ENCODE data around the gene DDX11.
A peak's percentile ranks its signal among the peaks of the same experiment; 100 is the strongest.
"Not testable (repeated sequence)": the region's sequence is repeated elsewhere in the genome, so short reads cannot be mapped to it uniquely, and the experiment has no call there.

DDX11 gene

GRCh38 chr12:31073527-31074332, at the start of gene DDX11:
Gene DDX11, plus strand, starts transcription at chr12:31073860. Its CDS starts 4,534 bp downstream, at chr12:31078394.
- DNase-seq (ENCODE audit: low spot score): peak; percentile 85

- no peak for DNase-seq (ENCODE audit: low spot score)
Observed at GRCh38 chr12:31026202-31026601, 47.5 kb upstream of the DDX11 start.

- not testable (repeated sequence) for DNase-seq (ENCODE audit: low spot score)
Observed at GRCh38 chr12:31027006-31027405, 46.7 kb upstream of the DDX11 start.

GRCh38 chr12:31029468-31029867, 44.2 kb upstream of the DDX11 start:
- no peak for DNase-seq (ENCODE audit: low spot score)

- peak; percentile 81 for DNase-seq (ENCODE audit: low spot score)
Observed at GRCh38 chr12:31029916-31030562, 43.6 kb upstream of the DDX11 start.

- DNase-seq (ENCODE audit: low spot score): no peak
Observed at GRCh38 chr12:31031951-31032335, 41.7 kb upstream of the DDX11 start.

GRCh38 chr12:31033146-31033545, 40.5 kb upstream of the DDX11 start:
- DNase-seq (ENCODE audit: low spot score): no peak

- DNase-seq (ENCODE audit: low spot score): no peak
Observed at GRCh38 chr12:31033681-31034080, 40.0 kb upstream of the DDX11 start.

- DNase-seq (ENCODE audit: low spot score): no peak
Observed at GRCh38 chr12:31034372-31034771, 39.3 kb upstream of the DDX11 start.

- no peak for DNase-seq (ENCODE audit: low spot score)
Observed at GRCh38 chr12:31035226-31035625, 38.4 kb upstream of the DDX11 start.

- DNase-seq (ENCODE audit: low spot score): no peak
Observed at GRCh38 chr12:31035967-31036665, 37.5 kb upstream of the DDX11 start.

- DNase-seq (ENCODE audit: low spot score): no peak
Observed at GRCh38 chr12:31037028-31037427, 36.6 kb upstream of the DDX11 start.

- no peak for DNase-seq (ENCODE audit: low spot score)
Observed at GRCh38 chr12:31037931-31038330, 35.7 kb upstream of the DDX11 start.

- no peak for DNase-seq (ENCODE audit: low spot score)
Observed at GRCh38 chr12:31041033-31041564, 32.6 kb upstream of the DDX11 start.

- DNase-seq (ENCODE audit: low spot score): not testable (repeated sequence)
Observed at GRCh38 chr12:31050143-31050542, 23.5 kb upstream of the DDX11 start.

- not testable (repeated sequence) for DNase-seq (ENCODE audit: low spot score)
Observed at GRCh38 chr12:31050548-31050947, 23.1 kb upstream of the DDX11 start.

GRCh38 chr12:31051692-31052091, 22.0 kb upstream of the DDX11 start:
- DNase-seq (ENCODE audit: low spot score): not testable (repeated sequence)

GRCh38 chr12:31052121-31052520, 21.5 kb upstream of the DDX11 start:
- not testable (repeated sequence) for DNase-seq (ENCODE audit: low spot score)

- not testable (repeated sequence) for DNase-seq (ENCODE audit: low spot score)
Observed at GRCh38 chr12:31052666-31053439, 20.8 kb upstream of the DDX11 start.

- DNase-seq (ENCODE audit: low spot score): not testable (repeated sequence)
Observed at GRCh38 chr12:31053944-31054343, 19.7 kb upstream of the DDX11 start.

GRCh38 chr12:31057671-31058070, 16.0 kb upstream of the DDX11 start:
- no peak for DNase-seq (ENCODE audit: low spot score)

GRCh38 chr12:31066196-31066595, 7.5 kb upstream of the DDX11 start:
- DNase-seq (ENCODE audit: low spot score): not testable (repeated sequence)

All from Ammon's horn (tissue), 1 donor.